ENCODE results near the gene FAM110A.

GRCh38 chr20:815226-815625, 18.3 kb upstream of the FAM110A start:
- TF ChIP-seq, protein P1, sequence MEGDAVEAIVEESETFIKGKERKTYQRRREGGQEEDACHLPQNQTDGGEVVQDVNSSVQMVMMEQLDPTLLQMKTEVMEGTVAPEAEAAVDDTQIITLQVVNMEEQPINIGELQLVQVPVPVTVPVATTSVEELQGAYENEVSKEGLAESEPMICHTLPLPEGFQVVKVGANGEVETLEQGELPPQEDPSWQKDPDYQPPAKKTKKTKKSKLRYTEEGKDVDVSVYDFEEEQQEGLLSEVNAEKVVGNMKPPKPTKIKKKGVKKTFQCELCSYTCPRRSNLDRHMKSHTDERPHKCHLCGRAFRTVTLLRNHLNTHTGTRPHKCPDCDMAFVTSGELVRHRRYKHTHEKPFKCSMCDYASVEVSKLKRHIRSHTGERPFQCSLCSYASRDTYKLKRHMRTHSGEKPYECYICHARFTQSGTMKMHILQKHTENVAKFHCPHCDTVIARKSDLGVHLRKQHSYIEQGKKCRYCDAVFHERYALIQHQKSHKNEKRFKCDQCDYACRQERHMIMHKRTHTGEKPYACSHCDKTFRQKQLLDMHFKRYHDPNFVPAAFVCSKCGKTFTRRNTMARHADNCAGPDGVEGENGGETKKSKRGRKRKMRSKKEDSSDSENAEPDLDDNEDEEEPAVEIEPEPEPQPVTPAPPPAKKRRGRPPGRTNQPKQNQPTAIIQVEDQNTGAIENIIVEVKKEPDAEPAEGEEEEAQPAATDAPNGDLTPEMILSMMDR (IDR thresholded peaks at IDR 0.05; ENCODE audit: low read depth, low read length, poor library complexity, severe bottlenecking), result no peak
- no peak for TF ChIP-seq EZH2phosphoT487 (IDR thresholded peaks at IDR 0.05; ENCODE audit: borderline replicate concordance, low read length)
